Adrenal gland (tissue), 12 donors: Measurements from ENCODE around the gene ASXL2. TPM values are rescaled to one million over a fixed set of nuclear protein-coding genes. Genes with fewer than 3 reads are reported as not detected.

Experiments
- DNase-seq, 7 donors: peaks; one replicate each; pipeline ENCODE4 v3.0.0-alpha.2; 2019 to 2020
- H3K27ac ChIP-seq, 5 donors: fragments of 200-600 bp; sonication (generic) in 4 of 5; 1 replicate in 3 of 5; 2 replicates in 2 of 5; pipeline versions ENCODE4 v1.5.1 to v1.8.0; 2016 to 2020; ENCODE audit warnings: mild to moderate bottlenecking in 1 of 5
- H3K27me3 ChIP-seq: fragments of 200-600 bp; 2 replicates; pipeline ENCODE4 v1.8.0; 2021
- H3K36me3 ChIP-seq, 2 donors: fragments of 200-600 bp; replicated peaks in 1 of 2; 1 replicate in 1 of 2; 2 replicates in 1 of 2; pipeline versions ENCODE4 v1.5.1 to v1.8.0; 2018 to 2022
- H3K4me1 ChIP-seq, 2 donors: fragments of 200-600 bp; replicated peaks in 1 of 2; 1 replicate in 1 of 2; 2 replicates in 1 of 2; pipeline versions ENCODE4 v1.5.1 to v1.8.0; 2018 to 2021
- H3K4me3 ChIP-seq, 4 donors: fragments of 200-600 bp; sonication (generic) in 3 of 4; one replicate each; pipeline ENCODE4 v1.5.1; 2016 to 2018
- H3K9me3 ChIP-seq, 3 donors: fragments of 200-600 bp; sonication (generic) in 1 of 3; replicated peaks in 1 of 3; 1 replicate in 2 of 3; 2 replicates in 1 of 3; pipeline versions ENCODE4 v1.5.1 to v1.8.0; 2016 to 2021
- CTCF ChIP-seq, 6 experiments: fragments of 450-650 bp in 4 of 6; fragments of 200-600 bp in 2 of 6; sonication (generic) in 1 of 6; IDR thresholded peaks; 1 replicate in 5 of 6; 2 replicates in 1 of 6; pipeline versions ENCODE4 v1.5.1 to v1.8.0; 2016 to 2021; ENCODE audit warnings: antibody characterized with exemption in 6 of 6, mild to moderate bottlenecking in 2 of 6, moderate library complexity in 1 of 6
- POLR2A ChIP-seq, 2 donors: fragments of 450-650 bp; IDR thresholded peaks; one replicate each; pipeline ENCODE4 v1.6.1; 2017; ENCODE audit warnings: antibody characterized with exemption in 2 of 2, mild to moderate bottlenecking in 2 of 2, moderate library complexity in 1 of 2
- WGBS, 4 donors: extraction: QIAGEN DNeasy Blood & Tissue Kit in 2 of 4; methylation state at CpG; one replicate each; pipeline versions ENCODE4 v1.1.5 to v1.1.7; 2013 to 2017; 5-methylcytosine and 5-hydroxymethylcytosine counted together
- intact Hi-C, 2 donors: fragments of 100-400 bp; cut with DNase I; formaldehyde crosslinking; loops; one replicate each; pipeline versions ENCODE4 v1.14.1 to v1.15.0; 2022 to 2023
- polyA plus RNA-seq, 3 donors: library from polyadenylated mRNA; stranded (reverse); fragments of 200-250 nt in 2 of 3; fragments of 350-450 nt in 1 of 3; fragmentation: Illumina TruSeq in 1 of 3; extraction: RNeasy Lipid Tissue Mini Kit (QIAGEN cat#74804) in 1 of 3; gene quantifications; one replicate each; pipeline ENCODE4 v1.2.3, GENCODE V29; 2013 to 2014
- total RNA-seq, 9 donors: library from RNA; depleted of rRNA in 4 of 9; stranded (reverse); fragments of >200 nt in 4 of 9; fragments of 120-200 nt in 1 of 9; fragmentation: NEBNext Ultra II Directional in 1 of 9; extraction: Animal tissue kit (Norgen Biotek cat#: 25700) in 1 of 9; gene quantifications; one replicate each; pipeline versions ENCODE4 v1.1.0 to v1.2.4, GENCODE V29; 2013 to 2023
- donor health status: healthy with polysubstance abuse.
- donor health status: Bipolar disorder and iron deficiency.
- donor health status: DM: yes; HTN: yes; CAD: no.
- donor health status: DM: no; HTN: no; CAD: no.
- donor health status: DM: no; HTN: no; CAD: no.
- donor health status: DM: yes; HTN: yes; CAD: no.

Gene ASXL2
- total and polyA plus RNA-seq, 12 donors: 1.4 to 41.8 (median 20.9) TPM

- Histone ChIP-seq H3K9me3 (no peaks in the 10 kb centered on the region), H3K27ac (no peak overlapping the region), H3K4me1 (no peaks in the 10 kb centered on the region), H3K4me3 (no peak overlapping the region), H3K36me3 (peaks cover 0 to 32% of the 10 kb centered on the region in 2 donors), H3K27me3 (no peaks in the 10 kb centered on the region)
- DNase-seq: no peak
- TF ChIP-seq POLR2A (IDR thresholded peaks at IDR 0.05) (no peak), CTCF (IDR thresholded peaks at IDR 0.05) (no peak)
- 89 to 97% (median 94%) methylated on average over 1 of the region's 1 CpG for WGBS, 4 donors
- intact Hi-C loops: no loop called here
These were observed 120.4 kb downstream of the ASXL2 start for GRCh38 chr2:25757906-25758305.

- Histone ChIP-seq H3K4me3 (no peak overlapping the region), H3K4me1 (no peaks in the 10 kb centered on the region), H3K36me3 (peaks cover 0 to 46% of the 10 kb centered on the region in 2 donors), H3K27me3 (no peaks in the 10 kb centered on the region), H3K9me3 (no peaks in the 10 kb centered on the region), H3K27ac (no peak overlapping the region)
- intact Hi-C loops: no loop called here
- DNase-seq: no peak
- WGBS, 4 donors: 77 to 87% (median 85%) methylated on average over 4 of the region's 4 CpGs
- no peak for TF ChIP-seq POLR2A (IDR thresholded peaks at IDR 0.05)
- TF ChIP-seq CTCF (IDR thresholded peaks at IDR 0.05): no peak
These were observed 121.8 kb downstream of the ASXL2 start for GRCh38 chr2:25756536-25756935.

GRCh38 chr2:25749676-25750075 lies 128.6 kb downstream of the ASXL2 start:
- no peaks in the 10 kb centered on the region for H3K4me1 ChIP-seq
- H3K36me3 ChIP-seq: peaks cover 0 to 60% of the 10 kb centered on the region in 2 donors
- no peak for TF ChIP-seq CTCF (IDR thresholded peaks at IDR 0.05)
- no peak for TF ChIP-seq POLR2A (IDR thresholded peaks at IDR 0.05)
- H3K27me3 ChIP-seq: no peaks in the 10 kb centered on the region
- no peak for DNase-seq
- no peak overlapping the region for H3K4me3 ChIP-seq
- H3K9me3 ChIP-seq: no peaks in the 10 kb centered on the region
- 91 to 98% (median 94%) methylated on average over 5 of the region's 5 CpGs for WGBS, 4 donors
- no peak overlapping the region for H3K27ac ChIP-seq
- intact Hi-C loops: no loop called here

- Histone ChIP-seq H3K27ac (no peak overlapping the region), H3K4me3 (no peak overlapping the region), H3K36me3 (peaks cover 0 to 38% of the 10 kb centered on the region in 2 donors), H3K9me3 (no peaks in the 10 kb centered on the region), H3K4me1 (no peaks in the 10 kb centered on the region), H3K27me3 (no peaks in the 10 kb centered on the region)
- DNase-seq: no peak
- no peak for TF ChIP-seq POLR2A (IDR thresholded peaks at IDR 0.05)
- no peak for TF ChIP-seq CTCF (IDR thresholded peaks at IDR 0.05)
- intact Hi-C loops: no loop called here
- WGBS, 4 donors: 96 to 98% (median 97%) methylated on average over 7 to 8 of the region's 8 CpGs
These were observed 134.2 kb downstream of the ASXL2 start for GRCh38 chr2:25744055-25744454.
